Measurements from ENCODE around the gene ASB16. TPM values are rescaled to one million over a fixed set of nuclear protein-coding genes. Genes with fewer than 3 reads are reported as not detected.

Gene ASB16
- total and polyA plus RNA-seq, 2 donors (not counting 1 experiment from before 2014, with no cell fraction given) = not detected

DNA sequence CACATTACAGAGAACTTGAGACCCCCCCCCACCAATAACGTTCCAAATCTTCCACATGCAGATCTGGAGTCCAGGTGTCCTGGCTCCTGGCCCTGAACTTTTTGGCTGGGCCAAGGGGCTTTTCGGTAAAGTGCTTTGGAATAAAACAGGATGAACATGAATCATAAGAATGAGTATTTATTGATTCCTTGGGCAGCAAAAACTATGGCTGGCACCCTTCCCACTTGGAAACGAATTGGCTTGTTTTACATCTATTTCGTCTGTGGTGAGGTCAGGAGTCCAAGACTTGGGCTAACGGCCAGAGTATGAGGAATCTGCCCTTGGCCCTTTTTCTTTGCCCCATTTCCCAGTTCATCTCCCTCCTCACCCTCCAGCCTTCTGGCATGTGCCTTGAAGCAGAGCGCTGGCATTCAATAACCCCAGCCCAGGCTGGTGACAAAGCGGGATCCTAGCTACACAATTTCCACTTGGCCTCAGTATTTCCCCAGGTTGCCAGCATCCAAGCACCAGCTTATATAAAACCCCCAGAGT lies 53.1 kb downstream of the ASB16 start:
- intact Hi-C loops (cut with micrococcal nuclease) = no loop called here
- ChIA-PET POLR2A (no interaction called here), CTCF (interaction anchor here (1.0 to 2.7 kb wide), 4 partner anchors 13 to 107 kb away, joined by 4 to 10 read pairs (median 6); no protein-coding TSS in a partner anchor)

More for the DNA sequence above, 53.1 kb downstream of the ASB16 start:
- H3K27me3 ChIP-seq (replicated peaks in 1 of 4; ENCODE audit: control extremely low read depth in 1 of 4, control insufficient read depth in 3 of 4, insufficient read depth in 4 of 4, low read length in 3 of 4) = no peaks in the 10 kb centered on the region
- no peak for DNase-seq
- 98% methylated on average over 5 of the region's 7 CpGs for WGBS (ENCODE audit: insufficient coverage)
- H3K9me3 ChIP-seq (ENCODE audit: control extremely low read depth in 1 of 3, control insufficient read depth in 2 of 3, insufficient read depth in 1 of 3, low read length in 2 of 3) = no peaks in the 10 kb centered on the region
- Mint-ChIP-seq H3K27ac (peak overlapping the region; percentile 41), H3K9me3 (ENCODE audit: insufficient read depth) (no peaks in the 10 kb centered on the region), H3K27me3 (no peaks in the 10 kb centered on the region), H3K4me1 (peaks cover 11% of the 10 kb centered on the region), H3K4me3 (no peak overlapping the region)
- H3K36me3 ChIP-seq (replicated peaks in 1 of 2; ENCODE audit: control extremely low read depth in 1 of 2, control insufficient read depth in 1 of 2, extremely low read depth in 1 of 2, insufficient read depth in 2 of 2, low read length in 1 of 2) = no peaks in the 10 kb centered on the region
- H2AFZ ChIP-seq (ENCODE audit: insufficient read depth, low read depth, low read length, poor library complexity, severe bottlenecking) = no peak overlapping the region
- no peak overlapping the region for H3K9ac ChIP-seq (ENCODE audit: low read length)
- no peak overlapping the region for H3K27ac ChIP-seq (ENCODE audit: low read length in 2 of 2)
- no peak overlapping the region for H3K4me3 ChIP-seq (ENCODE audit: control extremely low read depth in 1 of 5, extremely low read depth in 1 of 5, insufficient read depth in 1 of 5, low read depth in 2 of 5, low read length in 4 of 5)
- H3K4me1 ChIP-seq (ENCODE audit: control insufficient read depth in 2 of 2, insufficient read depth in 2 of 2, low read length in 2 of 2) = peaks cover 6% of the 10 kb centered on the region in 2 donors
- TF ChIP-seq, protein P1, sequence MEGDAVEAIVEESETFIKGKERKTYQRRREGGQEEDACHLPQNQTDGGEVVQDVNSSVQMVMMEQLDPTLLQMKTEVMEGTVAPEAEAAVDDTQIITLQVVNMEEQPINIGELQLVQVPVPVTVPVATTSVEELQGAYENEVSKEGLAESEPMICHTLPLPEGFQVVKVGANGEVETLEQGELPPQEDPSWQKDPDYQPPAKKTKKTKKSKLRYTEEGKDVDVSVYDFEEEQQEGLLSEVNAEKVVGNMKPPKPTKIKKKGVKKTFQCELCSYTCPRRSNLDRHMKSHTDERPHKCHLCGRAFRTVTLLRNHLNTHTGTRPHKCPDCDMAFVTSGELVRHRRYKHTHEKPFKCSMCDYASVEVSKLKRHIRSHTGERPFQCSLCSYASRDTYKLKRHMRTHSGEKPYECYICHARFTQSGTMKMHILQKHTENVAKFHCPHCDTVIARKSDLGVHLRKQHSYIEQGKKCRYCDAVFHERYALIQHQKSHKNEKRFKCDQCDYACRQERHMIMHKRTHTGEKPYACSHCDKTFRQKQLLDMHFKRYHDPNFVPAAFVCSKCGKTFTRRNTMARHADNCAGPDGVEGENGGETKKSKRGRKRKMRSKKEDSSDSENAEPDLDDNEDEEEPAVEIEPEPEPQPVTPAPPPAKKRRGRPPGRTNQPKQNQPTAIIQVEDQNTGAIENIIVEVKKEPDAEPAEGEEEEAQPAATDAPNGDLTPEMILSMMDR (IDR thresholded peaks at IDR 0.05) = no peak
- no peak for TF ChIP-seq EZH2 (IDR thresholded peaks at IDR 0.05; ENCODE audit: borderline replicate concordance, insufficient read depth, low read depth, low read length, poor library complexity, severe bottlenecking)
- H3K4me2 ChIP-seq (replicated peaks; ENCODE audit: low read depth, low read length, poor library complexity, severe bottlenecking) = no peak overlapping the region
- H4K20me1 ChIP-seq (ENCODE audit: control insufficient read depth, insufficient read depth, low read length, poor library complexity, severe bottlenecking) = no peaks in the 10 kb centered on the region
- ATAC-seq (ENCODE audit: low read depth) = no peak
- H3K79me2 ChIP-seq (ENCODE audit: control insufficient read depth, insufficient read depth, low read length) = peaks cover 7% of the 10 kb centered on the region

Small RNA genes lying within 50 kb of the gene (small RNA-seq; reads per million reads assigned to genes)
- not detected for gene MIR6782 (ENCODE audit: insufficient read length, low read depth, low replicate concordance)
- gene RNU6-131P (ENCODE audit: insufficient read length, low read depth, low replicate concordance) = not detected

Other genes with a start within 250 kb of the ASB16 start
- gene PPY, start 228.2 kb upstream of the ASB16 start, total RNA-seq = not detected in 2 replicates
- gene PPY, start 228.2 kb upstream of the ASB16 start, polyA plus RNA-seq = not detected in 2 replicates
- gene PYY, start 216.8 kb upstream of the ASB16 start, total RNA-seq = not detected in 2 replicates
- 0.19 TPM in 1 of 2 replicates, not detected in the other for gene PYY, start 216.8 kb upstream of the ASB16 start, polyA plus RNA-seq
- 1.9 and 2.2 TPM in 2 replicates for gene NAGS, start 166.1 kb upstream of the ASB16 start, total RNA-seq
- gene NAGS, start 166.1 kb upstream of the ASB16 start, polyA plus RNA-seq = 0.42 and 0.66 TPM in 2 replicates
- 25.2 and 25.3 TPM in 2 replicates for gene TMEM101, start 155.7 kb upstream of the ASB16 start, total RNA-seq
- 15.4 and 16.3 TPM in 2 replicates for gene TMEM101, start 155.7 kb upstream of the ASB16 start, polyA plus RNA-seq
- gene LSM12, start 104.0 kb upstream of the ASB16 start, total RNA-seq = 31.2 and 36.5 TPM in 2 replicates
- gene LSM12, start 104.0 kb upstream of the ASB16 start, polyA plus RNA-seq = 16.0 and 16.8 TPM in 2 replicates
- 26.7 and 28.5 TPM in 2 replicates for gene G6PC3, start 100.0 kb upstream of the ASB16 start, total RNA-seq
- 20.0 and 24.3 TPM in 2 replicates for gene G6PC3, start 100.0 kb upstream of the ASB16 start, polyA plus RNA-seq
- 104 and 113 TPM in 2 replicates for gene HDAC5, start 47.1 kb upstream of the ASB16 start, total RNA-seq
- 99.8 and 107 TPM in 2 replicates for gene HDAC5, start 47.1 kb upstream of the ASB16 start, polyA plus RNA-seq
- gene HROB, start 28.8 kb upstream of the ASB16 start, total RNA-seq = 2.7 and 3.2 TPM in 2 replicates
- 1.0 TPM in 2 replicates for gene HROB, start 28.8 kb upstream of the ASB16 start, polyA plus RNA-seq
- 50.9 and 52.3 TPM in 2 replicates for gene TMUB2, start 16.3 kb downstream of the ASB16 start, total RNA-seq
- 95.0 and 114 TPM in 2 replicates for gene TMUB2, start 16.3 kb downstream of the ASB16 start, polyA plus RNA-seq
- gene ATXN7L3, start 29.2 kb downstream of the ASB16 start, total RNA-seq = 107 and 119 TPM in 2 replicates
- gene ATXN7L3, start 29.2 kb downstream of the ASB16 start, polyA plus RNA-seq = 63.6 and 76.3 TPM in 2 replicates
- gene UBTF, start 49.0 kb downstream of the ASB16 start, total RNA-seq = 179 and 181 TPM in 2 replicates
- 43.1 and 53.4 TPM in 2 replicates for gene UBTF, start 49.0 kb downstream of the ASB16 start, polyA plus RNA-seq
- gene SLC4A1, start 97.4 kb downstream of the ASB16 start, total RNA-seq = 0.22 and 1.9 TPM in 2 replicates
- 0.09 TPM in 1 of 2 replicates, not detected in the other for gene SLC4A1, start 97.4 kb downstream of the ASB16 start, polyA plus RNA-seq
- gene RUNDC3A, start 137.9 kb downstream of the ASB16 start, total RNA-seq = not detected in 2 replicates
- 0.07 and 0.19 TPM in 2 replicates for gene RUNDC3A, start 137.9 kb downstream of the ASB16 start, polyA plus RNA-seq
- gene SLC25A39, start 154.1 kb downstream of the ASB16 start, total RNA-seq = 86.6 and 88.4 TPM in 2 replicates
- gene SLC25A39, start 154.1 kb downstream of the ASB16 start, polyA plus RNA-seq = 142 and 160 TPM in 2 replicates
- gene GRN, start 174.6 kb downstream of the ASB16 start, total RNA-seq = 185 and 187 TPM in 2 replicates
- gene GRN, start 174.6 kb downstream of the ASB16 start, polyA plus RNA-seq = 144 and 226 TPM in 2 replicates
- gene FAM171A2, start 193.1 kb downstream of the ASB16 start, total RNA-seq = 0.69 and 1.00 TPM in 2 replicates
- gene FAM171A2, start 193.1 kb downstream of the ASB16 start, polyA plus RNA-seq = 0.13 and 0.18 TPM in 2 replicates
- gene ITGA2B, start 218.9 kb downstream of the ASB16 start, total RNA-seq = 0.20 and 0.78 TPM in 2 replicates
- 0.15 and 1.3 TPM in 2 replicates for gene ITGA2B, start 218.9 kb downstream of the ASB16 start, polyA plus RNA-seq

Data from B cell (primary cell).